ENCODE measurements around the gene CHST6. TPM values are rescaled to one million over a fixed set of nuclear protein-coding genes. Genes with fewer than 3 reads are reported as not detected.

CHST6 gene
- total and polyA plus RNA-seq, 4 experiments from 2014 or later, result 0.06 TPM; not detected in 3

Other genes starting within 250 kb of the CHST6 start
- under 1 TPM in 1 of 2 experiments, not detected in 1; 0.36 TPM for gene BCAR1, start 243.8 kb downstream of the CHST6 start, total RNA-seq
- under 1 TPM in 1 of 2 donors, not detected in 1; 0.30 TPM for gene BCAR1, start 243.8 kb downstream of the CHST6 start, polyA plus RNA-seq
- gene CFDP1, start 61.9 kb downstream of the CHST6 start, total RNA-seq, result 10 to 100 TPM; 41.8 to 42.4 TPM
- gene CFDP1, start 61.9 kb downstream of the CHST6 start, polyA plus RNA-seq, result 10 to 100 TPM; 37.1 to 42.0 TPM
- 10 to 100 TPM; 50.7 to 54.3 TPM for gene TMEM170A, start 30.8 kb downstream of the CHST6 start, total RNA-seq
- gene TMEM170A, start 30.8 kb downstream of the CHST6 start, polyA plus RNA-seq, result 10 to 100 TPM; 40.6 to 44.1 TPM
- not detected for gene CHST5, start 40.7 kb upstream of the CHST6 start, total RNA-seq
- not detected for gene CHST5, start 40.7 kb upstream of the CHST6 start, polyA plus RNA-seq
- 1 to 10 TPM; 2.4 to 2.6 TPM for gene TMEM231, start 60.8 kb upstream of the CHST6 start, total RNA-seq
- 1 to 10 TPM; 3.0 to 5.4 TPM for gene TMEM231, start 60.8 kb upstream of the CHST6 start, polyA plus RNA-seq
- gene GABARAPL2, start 70.9 kb upstream of the CHST6 start, total RNA-seq, result 100 to 1,000 TPM in 1 of 2 experiments, 10 to 100 TPM in 1; 91.9 to 100 TPM
- 100 to 1,000 TPM; 277 to 285 TPM for gene GABARAPL2, start 70.9 kb upstream of the CHST6 start, polyA plus RNA-seq
- 10 to 100 TPM; 88.3 to 93.9 TPM for gene ADAT1, start 127.8 kb upstream of the CHST6 start, total RNA-seq
- gene ADAT1, start 127.8 kb upstream of the CHST6 start, polyA plus RNA-seq, result 10 to 100 TPM; 44.4 to 54.9 TPM
- 100 to 1,000 TPM; 120 to 124 TPM for gene KARS1, start 152.2 kb upstream of the CHST6 start, total RNA-seq
- 100 to 1,000 TPM; 259 to 306 TPM for gene KARS1, start 152.2 kb upstream of the CHST6 start, polyA plus RNA-seq
- 100 to 1,000 TPM in 1 of 2 experiments, 10 to 100 TPM in 1; 98.4 to 108 TPM for gene TERF2IP, start 152.3 kb upstream of the CHST6 start, total RNA-seq
- 100 to 1,000 TPM; 152 to 185 TPM for gene TERF2IP, start 152.3 kb upstream of the CHST6 start, polyA plus RNA-seq
- not detected for gene CPHXL2, start 181.6 kb upstream of the CHST6 start, total RNA-seq
- gene CPHXL2, start 181.6 kb upstream of the CHST6 start, polyA plus RNA-seq, result not detected
- gene DUXB, start 206.0 kb upstream of the CHST6 start, total RNA-seq, result not detected
- gene DUXB, start 206.0 kb upstream of the CHST6 start, polyA plus RNA-seq, result not detected
- gene CPHXL, start 231.0 kb upstream of the CHST6 start, total RNA-seq, result not detected
- gene CPHXL, start 231.0 kb upstream of the CHST6 start, polyA plus RNA-seq, result not detected

Data from CD4-positive, alpha-beta memory T cell (primary cell).